ENCODE measurements around the gene PGF.
A peak's percentile ranks its signal among the peaks of the same experiment; 100 is the strongest.

The PGF gene

GRCh38 chr14:74954947-74955228 is 509 bp downstream of the PGF start:
- DNase-seq = no peak

- DNase-seq = no peak
Observed at GRCh38 chr14:74954232-74954946, 1.0 kb downstream of the PGF start.

GRCh38 chr14:74953686-74954085 is 1.7 kb downstream of the PGF start:
- no peak for DNase-seq

- DNase-seq = no peak
Observed at GRCh38 chr14:74952697-74953484, 2.5 kb downstream of the PGF start.

- no peak for DNase-seq
Observed at GRCh38 chr14:74952180-74952665, 3.2 kb downstream of the PGF start.

DNA sequence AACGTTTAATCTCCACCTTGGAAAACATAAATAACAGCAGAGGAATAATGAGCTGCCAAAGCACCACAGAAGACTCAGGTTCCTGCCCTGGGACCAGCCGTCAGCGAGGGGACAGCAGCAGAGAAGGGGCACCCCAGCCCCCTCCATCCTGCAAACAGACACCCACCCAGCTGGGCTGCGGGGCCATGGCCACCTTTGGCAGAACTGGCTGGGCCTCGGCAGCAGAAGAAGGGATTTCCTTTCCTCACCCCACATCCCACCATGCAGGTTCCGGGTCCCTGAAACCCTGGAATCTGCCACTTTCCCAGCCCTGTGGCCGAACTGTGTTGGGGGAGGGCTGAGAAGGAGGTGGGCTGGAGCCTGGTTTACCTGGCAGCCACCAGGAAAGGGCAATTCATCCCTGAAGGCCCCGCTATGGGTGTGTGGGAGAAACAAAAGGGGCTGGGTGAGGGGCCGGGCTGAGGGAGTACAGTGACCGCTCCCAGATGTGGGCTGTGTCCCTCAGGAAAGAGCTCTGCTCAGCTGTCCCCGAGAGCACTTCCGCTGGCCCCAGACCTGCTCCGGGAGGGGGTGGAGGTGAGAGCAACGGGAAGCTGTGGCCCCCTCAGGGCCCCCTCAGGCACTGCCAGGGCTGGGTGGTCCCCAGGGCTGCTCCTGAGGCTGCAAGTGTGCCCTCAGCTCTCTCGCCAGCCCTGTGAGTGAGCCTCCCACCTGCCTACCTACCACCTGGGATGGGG is 3.8 kb downstream of the PGF start:
- no peak for DNase-seq

DNA sequence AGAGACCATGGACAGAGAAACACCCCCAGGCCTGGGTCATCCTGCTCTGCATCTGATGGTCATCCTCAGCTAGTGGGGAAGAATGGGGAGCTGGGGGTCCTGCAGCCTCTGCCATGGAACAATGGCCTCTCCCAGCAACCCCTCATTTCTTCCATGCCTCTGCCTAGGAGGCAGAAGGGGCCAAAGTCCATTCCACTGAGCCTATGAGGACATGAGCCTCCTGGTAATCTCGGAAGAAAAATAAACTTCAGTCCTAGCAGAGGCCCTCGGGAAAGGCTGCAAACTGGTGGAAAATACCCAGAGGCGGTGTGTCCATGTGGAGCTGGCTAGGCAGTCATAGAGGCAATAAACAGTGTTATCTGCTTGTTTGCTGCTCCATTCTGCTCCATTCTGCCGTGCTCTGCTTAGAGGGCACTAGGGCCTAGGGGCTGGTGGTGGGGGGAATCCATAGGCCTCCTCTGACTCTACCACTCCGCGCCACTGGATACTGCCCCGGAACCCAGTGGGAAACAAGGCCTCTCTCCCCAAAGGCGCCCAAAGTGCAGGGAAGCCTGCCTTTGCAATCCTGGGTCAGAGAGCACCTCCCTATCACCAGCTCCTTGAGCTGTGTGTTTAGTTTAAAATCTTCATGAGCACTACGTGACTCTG is 4.5 kb downstream of the PGF start:
- DNase-seq = no peak

- DNase-seq = no peak
Observed at GRCh38 chr14:74949859-74950573, 5.4 kb downstream of the PGF start.

GRCh38 chr14:74949191-74949601 is 6.2 kb downstream of the PGF start:
- no peak for DNase-seq

- DNase-seq = no peak
Observed at GRCh38 chr14:74948228-74949175, 6.9 kb downstream of the PGF start.

GRCh38 chr14:74947353-74948227 is 7.8 kb downstream of the PGF start:
- no peak for DNase-seq

GRCh38 chr14:74946659-74947281 is 8.6 kb downstream of the PGF start:
- DNase-seq = no peak

GRCh38 chr14:74945852-74946658 is 9.3 kb downstream of the PGF start:
- DNase-seq = peak; percentile 59

GRCh38 chr14:74945261-74945851 is 10.0 kb downstream of the PGF start:
- DNase-seq = no peak

- DNase-seq = no peak
Observed at GRCh38 chr14:74942608-74943007, 12.8 kb downstream of the PGF start.

DNA sequence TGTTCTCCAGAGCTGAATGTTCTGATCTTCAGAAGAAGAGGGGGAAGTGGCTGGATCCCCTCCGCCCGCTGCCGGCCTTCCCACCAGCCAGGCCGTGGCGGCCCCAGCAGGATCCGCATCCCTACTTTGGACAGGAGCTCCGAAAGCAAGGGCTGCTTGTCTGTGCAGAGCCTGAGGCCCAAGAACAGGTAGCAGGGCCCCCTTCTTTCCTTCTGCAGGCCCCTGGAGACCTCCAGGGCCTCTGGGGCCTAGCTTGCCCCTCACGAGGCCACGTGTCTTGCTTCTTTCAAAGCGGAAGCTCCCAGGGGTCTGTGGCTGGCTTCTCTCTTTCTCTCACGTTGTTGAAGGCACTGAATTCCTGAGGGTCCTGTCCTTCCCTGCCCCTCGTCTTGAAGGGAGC is 13.2 kb downstream of the PGF start:
- DNase-seq = no peak

DNA sequence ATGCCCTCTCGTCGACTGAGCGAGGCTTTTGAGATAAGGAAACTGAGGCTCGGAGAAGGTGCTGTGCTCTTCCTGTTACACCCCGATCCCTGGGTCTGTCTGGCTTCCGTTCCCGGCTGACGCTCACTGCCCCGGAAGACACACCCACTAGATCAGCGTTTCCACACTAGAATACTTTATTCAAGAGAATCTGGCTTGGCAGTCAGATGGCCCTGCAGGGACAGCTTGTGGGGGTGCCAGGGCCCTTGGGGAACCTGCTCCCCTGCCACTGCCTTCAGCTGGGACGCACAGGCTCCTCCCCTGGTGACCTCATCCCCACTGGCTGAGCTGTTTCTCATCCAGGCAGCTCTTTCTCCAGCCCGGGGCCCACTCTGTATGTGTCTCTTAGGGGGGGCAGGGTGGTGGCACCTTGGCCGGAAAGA is 13.7 kb downstream of the PGF start:
- DNase-seq = peak; percentile 37

DNA sequence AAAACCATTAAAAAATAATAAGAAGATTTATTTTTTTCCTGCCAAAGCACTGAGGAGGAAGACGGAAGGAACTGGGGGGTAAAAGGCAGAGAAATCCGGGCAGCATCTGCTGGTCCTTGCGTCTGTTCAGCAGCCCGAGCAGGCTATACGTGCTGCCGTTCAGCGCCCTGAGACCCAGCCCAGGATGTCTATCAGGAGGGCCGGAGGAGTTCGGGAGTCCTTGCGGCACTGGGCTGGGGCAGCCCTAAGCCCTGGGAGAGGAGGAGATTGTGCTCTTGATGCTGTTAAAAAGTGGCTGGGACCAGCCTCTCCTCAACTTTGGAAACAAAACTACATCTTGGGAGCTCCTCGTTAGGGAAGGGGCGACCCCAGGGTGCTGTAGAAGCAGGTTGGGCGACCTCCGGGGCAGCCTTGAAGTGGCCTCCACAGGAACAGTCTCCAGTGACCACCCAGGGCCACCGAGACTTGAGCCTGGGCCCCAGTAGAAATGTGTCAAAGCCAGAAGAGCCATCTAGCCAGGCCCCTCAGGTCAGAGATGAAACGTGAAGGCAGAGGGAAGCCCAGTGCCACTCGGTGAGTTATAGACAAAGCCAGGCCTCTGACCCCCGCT is 14.3 kb downstream of the PGF start:
- no peak for DNase-seq
